A549 (cell line): ENCODE measurements around the gene UVSSA.

Experiments used
- CBX8 ChIP-seq: fragments of 200-600 bp; sonication (generic); IDR thresholded peaks from 2 replicates; pipeline ENCODE4 v1.6.1; 2016
- CTCF ChIP-seq: fragments of >200 bp; sonication (Bioruptor Twin); formaldehyde crosslinking; IDR thresholded peaks from 3 replicates; pipeline ENCODE4 v1.5.1; 2016

GRCh38 chr4:1376841-1377605 is 30.0 kb downstream of the UVSSA start:
- no peak for TF ChIP-seq CTCF
- no peak for TF ChIP-seq CBX8
